GM18508 (cell line): ENCODE data around the gene IGF2R.

Experiments used
- ATAC-seq: cut with Tn5 transposase; IDR thresholded peaks from one replicate; pipeline ENCODE4 v1.9.1; 2021; ENCODE audit warnings: moderate number of reproducible peaks; ENCODE audit not compliant: insufficient read depth, unreplicated experiment

The IGF2R gene

GRCh38 chr6:160040527-160041264 is 71.8 kb downstream of the IGF2R start:
- ATAC-seq: no peak

GRCh38 chr6:160041608-160042007 is 72.7 kb downstream of the IGF2R start:
- no peak for ATAC-seq

GRCh38 chr6:160042014-160042773 is 73.3 kb downstream of the IGF2R start:
- no peak for ATAC-seq

GRCh38 chr6:160042788-160043301 is 74.0 kb downstream of the IGF2R start:
- no peak for ATAC-seq

- no peak for ATAC-seq
These were observed 74.9 kb downstream of the IGF2R start for GRCh38 chr6:160043784-160044183.

GRCh38 chr6:160044687-160045086 is 75.8 kb downstream of the IGF2R start:
- no peak for ATAC-seq

- ATAC-seq: no peak
These were observed 79.6 kb downstream of the IGF2R start for GRCh38 chr6:160048471-160048870.

GRCh38 chr6:160049346-160049745 is 80.5 kb downstream of the IGF2R start:
- no peak for ATAC-seq

- no peak for ATAC-seq
These were observed 81.1 kb downstream of the IGF2R start for GRCh38 chr6:160050022-160050421.

GRCh38 chr6:160051390-160051789 is 82.5 kb downstream of the IGF2R start:
- no peak for ATAC-seq

- ATAC-seq: no peak
These were observed 85.4 kb downstream of the IGF2R start for GRCh38 chr6:160054271-160054670.

GRCh38 chr6:160054913-160055312 is 86.0 kb downstream of the IGF2R start:
- ATAC-seq: no peak

GRCh38 chr6:160055378-160055777 is 86.5 kb downstream of the IGF2R start:
- no peak for ATAC-seq

GRCh38 chr6:160055813-160056212 is 86.9 kb downstream of the IGF2R start:
- no peak for ATAC-seq

- no peak for ATAC-seq
These were observed 88.2 kb downstream of the IGF2R start for GRCh38 chr6:160057080-160057479.

GRCh38 chr6:160058603-160059215 is 89.8 kb downstream of the IGF2R start:
- ATAC-seq: no peak

GRCh38 chr6:160060221-160060620 is 91.3 kb downstream of the IGF2R start:
- no peak for ATAC-seq

GRCh38 chr6:160060920-160061447 is 92.1 kb downstream of the IGF2R start:
- no peak for ATAC-seq

GRCh38 chr6:160063771-160064413 is 95.0 kb downstream of the IGF2R start:
- no peak for ATAC-seq

GRCh38 chr6:160065200-160065599 is 96.3 kb downstream of the IGF2R start:
- no peak for ATAC-seq
